SU-DHL-6 (cell line): Measurements from ENCODE around the gene STC2.

Experiments used
- EZH2phosphoT487 ChIP-seq: fragments of 200-600 bp; sonication (generic), shearing (Covaris generic); conservative IDR thresholded peaks from 2 replicates; pipeline ENCODE4 v1.6.1; 2018; ENCODE audit warnings: mild to moderate bottlenecking, antibody characterized with exemption, low read length, moderate library complexity, mixed read lengths
- TF ChIP-seq, protein P1 (sequence below): fragments of 200-600 bp; sonication (generic); IDR thresholded peaks from one replicate; pipeline ENCODE4 v1.5.1; 2017; ENCODE audit warnings: antibody characterized with exemption, mild to moderate bottlenecking, low read length, moderate library complexity; ENCODE audit not compliant: insufficient read depth, poor library complexity, severe bottlenecking

DNA sequence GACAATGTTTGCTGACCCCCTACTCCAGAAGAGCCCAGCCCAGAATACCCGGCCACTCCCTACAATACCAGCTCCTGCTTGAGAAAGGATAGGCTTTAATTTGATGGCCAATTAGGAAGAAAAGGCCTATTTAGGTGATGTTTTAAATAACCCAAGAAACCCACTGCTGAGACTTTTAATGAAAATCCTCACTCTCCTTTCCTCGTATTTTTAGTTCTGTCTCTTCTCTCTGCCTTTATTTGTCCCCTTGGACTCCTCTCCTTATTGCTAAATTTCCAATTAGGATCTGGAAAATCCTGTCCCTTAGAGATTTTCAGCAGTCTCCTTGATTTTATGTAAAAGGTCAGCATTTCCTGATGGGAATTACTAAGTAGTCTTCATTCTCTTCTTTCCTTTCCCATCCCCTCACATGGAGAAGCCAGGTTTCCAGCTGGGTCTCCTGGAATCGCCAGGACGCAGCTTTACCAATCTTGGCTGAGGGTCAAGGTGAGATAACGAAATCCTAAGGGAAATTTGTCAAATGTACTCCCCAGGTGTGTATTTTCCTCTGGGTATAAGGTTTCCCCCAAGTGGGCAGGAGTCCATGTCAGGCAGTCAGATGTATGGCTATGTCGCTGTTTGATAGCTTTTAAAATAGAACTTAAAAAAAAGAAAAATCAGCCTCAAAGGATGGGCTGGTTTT, 11.7 kb downstream of the STC2 start:
- TF ChIP-seq, protein P1, sequence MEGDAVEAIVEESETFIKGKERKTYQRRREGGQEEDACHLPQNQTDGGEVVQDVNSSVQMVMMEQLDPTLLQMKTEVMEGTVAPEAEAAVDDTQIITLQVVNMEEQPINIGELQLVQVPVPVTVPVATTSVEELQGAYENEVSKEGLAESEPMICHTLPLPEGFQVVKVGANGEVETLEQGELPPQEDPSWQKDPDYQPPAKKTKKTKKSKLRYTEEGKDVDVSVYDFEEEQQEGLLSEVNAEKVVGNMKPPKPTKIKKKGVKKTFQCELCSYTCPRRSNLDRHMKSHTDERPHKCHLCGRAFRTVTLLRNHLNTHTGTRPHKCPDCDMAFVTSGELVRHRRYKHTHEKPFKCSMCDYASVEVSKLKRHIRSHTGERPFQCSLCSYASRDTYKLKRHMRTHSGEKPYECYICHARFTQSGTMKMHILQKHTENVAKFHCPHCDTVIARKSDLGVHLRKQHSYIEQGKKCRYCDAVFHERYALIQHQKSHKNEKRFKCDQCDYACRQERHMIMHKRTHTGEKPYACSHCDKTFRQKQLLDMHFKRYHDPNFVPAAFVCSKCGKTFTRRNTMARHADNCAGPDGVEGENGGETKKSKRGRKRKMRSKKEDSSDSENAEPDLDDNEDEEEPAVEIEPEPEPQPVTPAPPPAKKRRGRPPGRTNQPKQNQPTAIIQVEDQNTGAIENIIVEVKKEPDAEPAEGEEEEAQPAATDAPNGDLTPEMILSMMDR, result no peak
- TF ChIP-seq EZH2phosphoT487, result no peak
